ENCODE data around the gene REV3L.

DNA sequence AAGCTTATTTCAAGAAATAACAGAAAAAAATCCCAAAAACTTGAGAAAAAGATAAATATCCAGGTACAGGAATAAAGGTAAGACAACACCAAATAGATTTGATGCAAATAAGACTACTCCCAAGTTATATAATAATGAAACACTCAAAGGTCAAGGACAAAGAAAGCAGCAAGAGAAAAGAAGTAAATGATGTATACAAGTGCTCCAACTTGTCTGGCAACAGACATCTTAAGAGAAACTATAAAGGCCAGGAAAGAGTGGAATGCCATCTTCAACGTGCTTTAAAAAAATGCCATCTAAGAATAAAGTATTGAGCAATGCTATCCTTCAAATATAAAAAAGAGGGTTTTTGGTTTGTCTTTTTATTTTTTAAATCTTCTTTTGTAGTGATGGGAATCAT, 54.2 kb downstream of the REV3L start:
- TF ChIP-seq, protein P1, sequence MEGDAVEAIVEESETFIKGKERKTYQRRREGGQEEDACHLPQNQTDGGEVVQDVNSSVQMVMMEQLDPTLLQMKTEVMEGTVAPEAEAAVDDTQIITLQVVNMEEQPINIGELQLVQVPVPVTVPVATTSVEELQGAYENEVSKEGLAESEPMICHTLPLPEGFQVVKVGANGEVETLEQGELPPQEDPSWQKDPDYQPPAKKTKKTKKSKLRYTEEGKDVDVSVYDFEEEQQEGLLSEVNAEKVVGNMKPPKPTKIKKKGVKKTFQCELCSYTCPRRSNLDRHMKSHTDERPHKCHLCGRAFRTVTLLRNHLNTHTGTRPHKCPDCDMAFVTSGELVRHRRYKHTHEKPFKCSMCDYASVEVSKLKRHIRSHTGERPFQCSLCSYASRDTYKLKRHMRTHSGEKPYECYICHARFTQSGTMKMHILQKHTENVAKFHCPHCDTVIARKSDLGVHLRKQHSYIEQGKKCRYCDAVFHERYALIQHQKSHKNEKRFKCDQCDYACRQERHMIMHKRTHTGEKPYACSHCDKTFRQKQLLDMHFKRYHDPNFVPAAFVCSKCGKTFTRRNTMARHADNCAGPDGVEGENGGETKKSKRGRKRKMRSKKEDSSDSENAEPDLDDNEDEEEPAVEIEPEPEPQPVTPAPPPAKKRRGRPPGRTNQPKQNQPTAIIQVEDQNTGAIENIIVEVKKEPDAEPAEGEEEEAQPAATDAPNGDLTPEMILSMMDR (IDR thresholded peaks at IDR 0.05; ENCODE audit: low read length), result no peak
- TF ChIP-seq EZH2phosphoT487 (IDR thresholded peaks at IDR 0.05; ENCODE audit: low read length) (no peak), EZH2 (optimal IDR thresholded peaks at IDR 0.05; ENCODE audit: low read depth, low read length) (no peak)

Measured in MM.1S (cell line).